Astrocyte (in vitro differentiated cells and primary cell): Measurements from ENCODE around the gene TSPEAR. TPM values are rescaled to one million over a fixed set of nuclear protein-coding genes. Genes with fewer than 3 reads are reported as not detected.
"Not testable (repeated sequence)": the region's sequence is repeated elsewhere in the genome, so short reads cannot be mapped to it uniquely, and the experiment has no call there.

Source experiments
- DNase-seq: peaks from one replicate; pipeline ENCODE4 v3.0.0-alpha.2; 2010; ENCODE audit warnings: low read depth
- FAIRE-seq: peaks from 2 replicates; lab custom pipeline; 2011; peaks lifted over from hg19 to GRCh38; lab: Jason Lieb, UNC
- H2AFZ ChIP-seq: 2 replicates; pipeline ENCODE4 v1.6.0; 2012; ENCODE audit warnings: low read depth, low read length, inconsistent platforms
- H3K27ac ChIP-seq: 2 replicates; pipeline ENCODE4 v1.5.1; 2011; ENCODE audit warnings: low read depth, low read length, inconsistent platforms
- H3K27me3 ChIP-seq: 2 replicates; pipeline ENCODE4 v1.6.0; 2011; ENCODE audit warnings: low read length, inconsistent platforms; ENCODE audit not compliant: insufficient read depth
- H3K36me3 ChIP-seq: 2 replicates; pipeline ENCODE4 v1.5.1; 2011; ENCODE audit warnings: low read length, inconsistent platforms; ENCODE audit not compliant: insufficient read depth
- H3K4me1 ChIP-seq: 2 replicates; pipeline ENCODE4 v1.5.1; 2011; ENCODE audit warnings: low read length, inconsistent platforms; ENCODE audit not compliant: insufficient read depth
- H3K4me2 ChIP-seq: 2 replicates; pipeline ENCODE4 v1.6.0; 2012; ENCODE audit warnings: low read length, inconsistent platforms
- H3K4me3 ChIP-seq: 2 replicates; pipeline ENCODE4 v1.5.1; 2011; ENCODE audit warnings: low read depth, mild to moderate bottlenecking, low read length, inconsistent platforms; ENCODE audit not compliant: insufficient read depth
- H3K79me2 ChIP-seq: 2 replicates; pipeline ENCODE4 v1.6.0; 2012; ENCODE audit warnings: mild to moderate bottlenecking, low read length, inconsistent platforms; ENCODE audit not compliant: insufficient read depth
- H3K9ac ChIP-seq: 2 replicates; pipeline ENCODE4 v1.6.0; 2012; ENCODE audit warnings: mild to moderate bottlenecking, low read length, inconsistent platforms
- H3K9me3 ChIP-seq: 2 replicates; pipeline ENCODE4 v1.5.1; 2012; ENCODE audit warnings: low read depth, mild to moderate bottlenecking, low read length, inconsistent platforms; ENCODE audit not compliant: insufficient read depth
- H4K20me1 ChIP-seq: 2 replicates; pipeline ENCODE4 v1.6.0; 2012; ENCODE audit warnings: low read length, inconsistent platforms; ENCODE audit not compliant: insufficient read depth
- H3K27ac Mint-ChIP-seq: one replicate; pipeline ENCODE4 v1.8.0; 2021; ENCODE audit warnings: mild to moderate bottlenecking, mixed read lengths; ENCODE audit not compliant: unreplicated experiment
- H3K27me3 Mint-ChIP-seq: one replicate; pipeline ENCODE4 v1.8.0; 2021; ENCODE audit warnings: low read depth, mixed read lengths; ENCODE audit not compliant: unreplicated experiment
- H3K36me3 Mint-ChIP-seq: one replicate; pipeline ENCODE4 v1.8.0; 2021; ENCODE audit warnings: low read depth, mixed read lengths; ENCODE audit not compliant: unreplicated experiment
- H3K4me1 Mint-ChIP-seq: one replicate; pipeline ENCODE4 v1.8.0; 2021; ENCODE audit warnings: low read depth, mixed read lengths; ENCODE audit not compliant: unreplicated experiment
- H3K4me3 Mint-ChIP-seq: one replicate; pipeline ENCODE4 v1.8.0; 2021; ENCODE audit warnings: mild to moderate bottlenecking, moderate library complexity, mixed read lengths; ENCODE audit not compliant: unreplicated experiment
- H3K9me3 Mint-ChIP-seq: one replicate; pipeline ENCODE4 v1.8.0; 2021; ENCODE audit warnings: mild to moderate bottlenecking, mixed read lengths; ENCODE audit not compliant: unreplicated experiment
- CTCF ChIP-seq: IDR thresholded peaks from 2 replicates; pipeline ENCODE4 v1.5.1; 2011; ENCODE audit warnings: low read depth, mild to moderate bottlenecking, inconsistent platforms, low read length, moderate library complexity; ENCODE audit not compliant: insufficient read depth
- EZH2 ChIP-seq: IDR thresholded peaks from 2 replicates; pipeline ENCODE4 v1.6.1; 2012; ENCODE audit warnings: mild to moderate bottlenecking, low read length, inconsistent platforms; ENCODE audit not compliant: insufficient read depth
- total RNA-seq: library from RNA; stranded (reverse); gene quantifications from 2 replicates; pipeline ENCODE4 v1.2.1, GENCODE V29; 2021

Gene TSPEAR
- total RNA-seq, 1 donor from 2014 or later = not detected

GRCh38 chr21:44593598-44594405 lies 117.6 kb downstream of the TSPEAR start:
- H3K36me3 Mint-ChIP-seq = peaks cover 1% of the 10 kb centered on the region

DNA sequence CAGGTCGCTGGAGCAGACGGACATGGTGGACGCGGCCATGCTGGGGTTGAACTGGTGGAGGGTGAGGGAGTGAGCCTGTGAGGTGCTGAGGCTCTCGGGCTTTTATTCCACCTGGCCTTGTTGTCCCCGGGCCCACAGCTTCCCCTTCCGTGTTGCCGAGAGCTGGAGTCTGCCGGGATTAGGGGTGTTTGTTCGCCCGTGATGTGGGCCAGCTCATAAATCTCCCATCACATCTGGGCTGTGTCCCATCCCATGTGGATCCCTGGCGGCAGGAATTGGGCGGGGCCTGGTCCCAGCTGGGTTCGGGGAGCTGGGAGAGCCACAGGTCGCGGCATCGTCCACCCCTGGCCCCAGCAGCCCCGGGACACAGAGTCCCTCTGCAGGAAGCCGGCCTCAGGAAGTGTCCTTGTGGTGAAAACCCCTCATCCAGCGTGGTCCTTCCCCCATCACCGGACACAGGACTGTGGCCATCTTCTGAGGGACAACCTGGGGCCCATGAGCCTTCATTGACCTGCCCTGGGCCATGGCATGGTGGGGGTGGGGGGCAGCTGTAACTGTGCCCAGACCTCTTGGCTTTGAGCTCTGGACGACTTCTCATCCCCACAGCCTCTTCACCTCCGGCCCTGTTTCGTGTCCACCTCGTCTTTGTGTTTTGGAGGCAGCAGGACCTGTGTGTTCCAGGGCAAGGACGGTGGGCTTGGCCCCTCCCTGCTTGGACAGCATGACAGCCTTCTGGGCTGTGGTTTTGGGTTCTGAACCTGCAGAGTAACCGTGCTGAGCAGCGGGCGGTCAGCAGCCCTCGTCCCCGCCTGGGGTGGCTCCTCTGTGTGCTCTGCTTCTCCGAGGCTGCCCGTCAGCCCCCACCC lies 118.7 kb downstream of the TSPEAR start, which contains the start of gene KRTAP10-6:
Gene KRTAP10-6, minus strand, starts transcription at position 60 of the 866 bp plus-strand sequence. Its CDS starts 21 bp downstream, at position 39.
- no peak within 1 kb of the TSS for H3K4me3 ChIP-seq
- H3K36me3 Mint-ChIP-seq = peaks cover 1% of the 10 kb centered on the region
- H3K27ac Mint-ChIP-seq = peak within 1 kb of the TSS; percentile 58
- FAIRE-seq (no peak), DNase-seq (no peak)
- H3K4me3 Mint-ChIP-seq = no peak within 1 kb of the TSS
- peaks cover 27% of the 10 kb centered on the region for H3K27me3 Mint-ChIP-seq
- H3K9me3 Mint-ChIP-seq = peaks cover 7% of the 10 kb centered on the region
- H3K4me1 Mint-ChIP-seq = peaks cover 2% of the 10 kb centered on the region
- H4K20me1 ChIP-seq = no peaks in the 10 kb centered on the region
- no peaks in the 10 kb centered on the region for H3K79me2 ChIP-seq
- H3K4me1 ChIP-seq = no peaks in the 10 kb centered on the region
- no peak within 1 kb of the TSS for H2AFZ ChIP-seq
- H3K9ac ChIP-seq = no peak within 1 kb of the TSS
- H3K27me3 ChIP-seq = no peaks in the 10 kb centered on the region
- H3K4me2 ChIP-seq = no peak within 1 kb of the TSS
- no peaks in the 10 kb centered on the region for H3K36me3 ChIP-seq
- no peak within 1 kb of the TSS for H3K27ac ChIP-seq
- no peak for TF ChIP-seq EZH2
- no peak for TF ChIP-seq CTCF
- H3K9me3 ChIP-seq = peaks cover 3% of the 10 kb centered on the region

More at GRCh38 chr21:44593598-44594405, 117.6 kb downstream of the TSPEAR start:
- no peaks in the 10 kb centered on the region for H3K36me3 ChIP-seq
- FAIRE-seq (no peak), DNase-seq (no peak)
- H3K79me2 ChIP-seq = no peaks in the 10 kb centered on the region
- peaks cover 14% of the 10 kb centered on the region for H3K9me3 Mint-ChIP-seq
- H3K27me3 Mint-ChIP-seq = peaks cover 27% of the 10 kb centered on the region
- H3K4me3 Mint-ChIP-seq = no peak overlapping the region
- H3K9me3 ChIP-seq = peaks cover 7% of the 10 kb centered on the region
- H4K20me1 ChIP-seq = no peaks in the 10 kb centered on the region
- no peaks in the 10 kb centered on the region for H3K27me3 ChIP-seq
- H3K4me1 Mint-ChIP-seq = peaks cover 2% of the 10 kb centered on the region
- peak overlapping the region; percentile 58 for H3K27ac Mint-ChIP-seq
- no peak overlapping the region for H3K4me3 ChIP-seq
- no peak for TF ChIP-seq EZH2
- no peak for TF ChIP-seq CTCF
- no peak overlapping the region for H2AFZ ChIP-seq
- H3K9ac ChIP-seq = no peak overlapping the region
- H3K27ac ChIP-seq = no peak overlapping the region
- H3K4me1 ChIP-seq = no peaks in the 10 kb centered on the region
- H3K4me2 ChIP-seq = no peak overlapping the region

GRCh38 chr21:44591801-44592130 lies 119.6 kb downstream of the TSPEAR start:
- H3K4me3 ChIP-seq, H3K27me3 ChIP-seq, H3K4me3 Mint-ChIP-seq, H3K4me1 ChIP-seq, H3K27ac ChIP-seq, H3K27ac Mint-ChIP-seq, H3K4me1 Mint-ChIP-seq, H3K9me3 ChIP-seq, H3K9ac ChIP-seq, H3K4me2 ChIP-seq, H3K79me2 ChIP-seq, H3K36me3 ChIP-seq, H2AFZ ChIP-seq, DNase-seq, H3K9me3 Mint-ChIP-seq, H4K20me1 ChIP-seq, FAIRE-seq, H3K36me3 Mint-ChIP-seq: not testable (repeated sequence)
- H3K27me3 Mint-ChIP-seq = peaks cover 31% of the 10 kb centered on the region

- H3K9me3 Mint-ChIP-seq, H3K27ac ChIP-seq, H2AFZ ChIP-seq, H4K20me1 ChIP-seq, H3K4me3 ChIP-seq, H3K9ac ChIP-seq, H3K9me3 ChIP-seq, H3K27me3 ChIP-seq, H3K36me3 Mint-ChIP-seq, FAIRE-seq, H3K4me1 Mint-ChIP-seq, H3K4me2 ChIP-seq, DNase-seq, H3K27ac Mint-ChIP-seq, H3K4me1 ChIP-seq, H3K4me3 Mint-ChIP-seq, H3K79me2 ChIP-seq, H3K36me3 ChIP-seq: not testable (repeated sequence)
- peaks cover 37% of the 10 kb centered on the region for H3K27me3 Mint-ChIP-seq
Measured at GRCh38 chr21:44590897-44591800, 120.2 kb downstream of the TSPEAR start.
